Measurements from ENCODE around the gene RPL28. TPM values are rescaled to one million over a fixed set of nuclear protein-coding genes. Genes with fewer than 3 reads are reported as not detected.
A peak's percentile ranks its signal among the peaks of the same experiment; 100 is the strongest.
"Not testable (repeated sequence)": the region's sequence is repeated elsewhere in the genome, so short reads cannot be mapped to it uniquely, and the experiment has no call there.

The RPL28 gene
- total and polyA plus RNA-seq, 2 of the 4 experiments (the other 2 are of a cell fraction), result 386 to 1,693 TPM

DNA sequence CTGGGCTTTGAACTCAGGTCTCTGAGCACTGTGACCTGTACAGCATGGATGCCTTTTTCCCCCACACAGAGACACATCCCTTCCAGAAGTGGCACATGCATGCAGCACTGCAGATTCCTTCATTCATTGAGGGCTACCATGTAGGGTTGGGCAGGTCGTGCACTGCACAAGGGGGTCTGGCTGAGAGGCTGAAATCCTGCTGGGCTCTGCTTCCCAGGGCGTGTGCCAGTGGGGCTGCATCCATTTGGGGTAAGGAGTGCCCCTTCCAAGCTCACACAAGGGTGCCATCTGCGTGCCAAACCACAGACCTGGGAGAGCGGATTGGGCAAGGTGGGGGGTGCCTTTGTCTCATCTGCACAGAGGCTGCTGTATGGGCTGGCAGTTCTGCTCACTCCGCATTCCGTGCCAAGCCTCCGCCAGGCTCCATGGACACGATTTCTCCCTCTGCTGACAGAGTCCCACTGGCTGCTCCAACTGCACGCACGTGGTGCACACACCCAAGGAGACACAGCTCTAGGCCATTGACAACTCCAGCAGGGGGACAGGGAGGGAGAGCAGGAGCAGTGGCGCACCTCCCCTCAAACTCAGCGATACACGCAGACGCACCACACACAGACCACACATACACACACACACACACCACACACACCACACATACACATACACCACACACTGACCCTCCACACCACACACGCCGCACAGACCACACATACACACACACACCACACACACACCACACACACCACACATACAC, 61.9 kb downstream of the RPL28 start:
- CTCF ChIA-PET, result no interaction called here

GRCh38 chr19:55448175-55448490, 62.4 kb downstream of the RPL28 start:
- H3K4me3 ChIP-seq (ENCODE audit: insufficient read depth, low read depth, low read length); H2BK20ac ChIP-seq (ENCODE audit: low read depth, low read length); H3K36me3 ChIP-seq (ENCODE audit: control insufficient read depth, insufficient read depth, low read length); H3K23ac ChIP-seq (ENCODE audit: low read depth, low read length); H3K9me3 ChIP-seq (ENCODE audit: control insufficient read depth, insufficient read depth, low read length); H3K4ac ChIP-seq (ENCODE audit: low read depth, low read length); DNase-seq; intact Hi-C loops (cut with micrococcal nuclease); POLR2A ChIA-PET (ENCODE audit: unreplicated experiment); H4K5ac ChIP-seq (ENCODE audit: low read depth, low read length); H3K9ac ChIP-seq (ENCODE audit: low read depth, low read length); ATAC-seq (ENCODE audit: low read depth); H2BK120ac ChIP-seq (ENCODE audit: low read depth, low read length); H3K14ac ChIP-seq (replicated peaks; ENCODE audit: low read depth, low read length); H3K4me2 ChIP-seq (ENCODE audit: low read depth, low read length); H4K8ac ChIP-seq (ENCODE audit: low read depth in 2 of 2, low read length in 2 of 2); H2AFZ ChIP-seq (replicated peaks; ENCODE audit: low read length, poor library complexity); H3K4me1 ChIP-seq (ENCODE audit: control insufficient read depth, insufficient read depth, low read length); H3K9me1 ChIP-seq (ENCODE audit: insufficient read depth, low read length); H2BK15ac ChIP-seq (ENCODE audit: low read depth, low read length); H3K27ac ChIP-seq (ENCODE audit: insufficient read depth, low read length); H3K56ac ChIP-seq (ENCODE audit: extremely low read depth, insufficient read depth, low read length); in situ Hi-C loops (cut with MboI; ENCODE audit: low sequenced_read_pairs); dilution Hi-C loops (cut with HindIII; ENCODE audit: low sequenced_read_pairs, unreplicated experiment); H2AK9ac ChIP-seq (replicated peaks; ENCODE audit: low read depth, low read length, poor library complexity); H4K91ac ChIP-seq (ENCODE audit: insufficient read depth, low read depth, low read length); BruUV-seq (replicated peaks); CTCF ChIA-PET; H3K79me1 ChIP-seq (ENCODE audit: low read depth in 1 of 2, low read length in 2 of 2); H3K18ac ChIP-seq (ENCODE audit: low read depth, low read length): not testable (repeated sequence)
- Histone ChIP-seq H2BK5ac (ENCODE audit: low read depth, low read length, poor library complexity, severe bottlenecking) (peak overlapping the region; percentile 80), H3K27me3 (ENCODE audit: control insufficient read depth, insufficient read depth, low read length) (peaks cover 61% of the 10 kb centered on the region), H2AK5ac (ENCODE audit: low read depth, low read length) (peak overlapping the region; percentile 16; the same call in 1 of the 2 replicates), H4K20me1 (ENCODE audit: insufficient read depth, low read length) (peaks cover 10% of the 10 kb centered on the region; the same call in 1 of the 2 replicates)
- 83% methylated on average over 2 of the region's 5 CpGs; no CpG with 5 or more reads in 1 of the 2 experiments for WGBS, 2 experiments (ENCODE audit: extremely low coverage in 2 of 2, insufficient read length in 1 of 2)

More for the DNA sequence above, 61.9 kb downstream of the RPL28 start:
- BruUV-seq (replicated peaks), result no TSS peak
- no peak for TF ChIP-seq CEBPB (IDR thresholded peaks at IDR 0.05; ENCODE audit: low read depth, low read length)
- TF ChIP-seq, protein P1, sequence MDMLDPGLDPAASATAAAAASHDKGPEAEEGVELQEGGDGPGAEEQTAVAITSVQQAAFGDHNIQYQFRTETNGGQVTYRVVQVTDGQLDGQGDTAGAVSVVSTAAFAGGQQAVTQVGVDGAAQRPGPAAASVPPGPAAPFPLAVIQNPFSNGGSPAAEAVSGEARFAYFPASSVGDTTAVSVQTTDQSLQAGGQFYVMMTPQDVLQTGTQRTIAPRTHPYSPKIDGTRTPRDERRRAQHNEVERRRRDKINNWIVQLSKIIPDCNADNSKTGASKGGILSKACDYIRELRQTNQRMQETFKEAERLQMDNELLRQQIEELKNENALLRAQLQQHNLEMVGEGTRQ (IDR thresholded peaks at IDR 0.05; ENCODE audit: low read depth, low read length), result peak; percentile 22; the same call in 1 of the 2 replicates
- Histone ChIP-seq H3K9me1 (ENCODE audit: insufficient read depth, low read length) (no peaks in the 10 kb centered on the region), H3K36me3 (ENCODE audit: control insufficient read depth, insufficient read depth, low read length) (no peaks in the 10 kb centered on the region), H3K79me1 (ENCODE audit: low read depth in 1 of 2, low read length in 2 of 2) (no peaks in the 10 kb centered on the region), H3K4me1 (ENCODE audit: control insufficient read depth, insufficient read depth, low read length) (peaks cover 2% of the 10 kb centered on the region; the same call in 1 of the 2 replicates), H2BK5ac (ENCODE audit: low read depth, low read length, poor library complexity, severe bottlenecking) (peak overlapping the region; percentile 80), H4K20me1 (ENCODE audit: insufficient read depth, low read length) (peaks cover 8% of the 10 kb centered on the region; the same call in 1 of the 2 replicates), H3K4me2 (ENCODE audit: low read depth, low read length) (no peak overlapping the region), H2AK9ac (replicated peaks; ENCODE audit: low read depth, low read length, poor library complexity) (no peak overlapping the region), H3K56ac (ENCODE audit: extremely low read depth, insufficient read depth, low read length) (no peak overlapping the region), H3K9me3 (ENCODE audit: control insufficient read depth, insufficient read depth, low read length) (no peaks in the 10 kb centered on the region), H4K91ac (ENCODE audit: insufficient read depth, low read depth, low read length) (no peak overlapping the region), H2AFZ (replicated peaks; ENCODE audit: low read length, poor library complexity) (peak overlapping the region; percentile 72), H2BK15ac (ENCODE audit: low read depth, low read length) (no peak overlapping the region), H3K23ac (ENCODE audit: low read depth, low read length) (no peak overlapping the region), H4K5ac (ENCODE audit: low read depth, low read length) (no peak overlapping the region), H3K18ac (ENCODE audit: low read depth, low read length) (no peak overlapping the region), H3K27ac (ENCODE audit: insufficient read depth, low read length) (no peak overlapping the region), H2AK5ac (ENCODE audit: low read depth, low read length) (peak overlapping the region; percentile 16; the same call in 1 of the 2 replicates), H4K8ac (ENCODE audit: low read depth in 2 of 2, low read length in 2 of 2) (no peak overlapping the region), H2BK20ac (ENCODE audit: low read depth, low read length) (no peak overlapping the region), H3K9ac (ENCODE audit: low read depth, low read length) (no peak overlapping the region), H2BK120ac (ENCODE audit: low read depth, low read length) (no peak overlapping the region), H3K14ac (replicated peaks; ENCODE audit: low read depth, low read length) (no peak overlapping the region), H3K4me3 (ENCODE audit: insufficient read depth, low read depth, low read length) (no peak overlapping the region), H3K4ac (ENCODE audit: low read depth, low read length) (no peak overlapping the region), H3K27me3 (ENCODE audit: control insufficient read depth, insufficient read depth, low read length) (peaks cover 66% of the 10 kb centered on the region)
- POLR2A ChIA-PET (ENCODE audit: unreplicated experiment), result no interaction called here
- DNase-seq, result peak; percentile 15
- ATAC-seq (ENCODE audit: low read depth), result peak; percentile 21; the same call in 1 of the 2 replicates
- intact Hi-C loops (cut with micrococcal nuclease) (no loop called here), dilution Hi-C loops (cut with HindIII; ENCODE audit: low sequenced_read_pairs, unreplicated experiment) (no loop called here), in situ Hi-C loops (cut with MboI; ENCODE audit: low sequenced_read_pairs) (no loop called here)
- WGBS, 2 experiments (ENCODE audit: extremely low coverage in 2 of 2, insufficient read length in 1 of 2), result 48% methylated on average over 4 of the region's 16 CpGs; no CpG with 5 or more reads in 1 of the 2 experiments

All from IMR-90 (cell line).